Measurements from ENCODE around the gene INS. TPM values are rescaled to one million over a fixed set of nuclear protein-coding genes. Genes with fewer than 3 reads are reported as not detected.

INS gene
- total and polyA plus RNA-seq, 10 of the 15 experiments (the other 5 are each of a cell fraction or from before 2014, with no cell fraction given), result not detected

GRCh38 chr11:2122222-2122906, 38.6 kb downstream of the INS start:
- no TSS peak for BruUV-seq (replicated peaks)
- TF ChIP-seq HSF1 (IDR thresholded peaks at IDR 0.05; ENCODE audit: low read depth, low read length), result no peak
- no peak for TF ChIP-seq RELB (IDR thresholded peaks at IDR 0.05; ENCODE audit: low read depth)
- TF ChIP-seq POLR2AphosphoS2 (IDR thresholded peaks at IDR 0.05; ENCODE audit: low read depth, low read length), result no peak
- TF ChIP-seq BHLHE40 (IDR thresholded peaks at IDR 0.05; ENCODE audit: borderline replicate concordance in 1 of 2, low read depth in 2 of 2, low read length in 1 of 2), result no peak
- no peak for TF ChIP-seq PKNOX1 (IDR thresholded peaks at IDR 0.05)
- no peak for TF ChIP-seq MXI1 (IDR thresholded peaks at IDR 0.05; ENCODE audit: low read depth, low read length)
- TF ChIP-seq MEF2B (IDR thresholded peaks at IDR 0.05; ENCODE audit: partially characterized antibody, poor library complexity, severe bottlenecking), result no peak
- no peak for TF ChIP-seq SMARCA5 (IDR thresholded peaks at IDR 0.05)
- no peak for TF ChIP-seq ZNF207 (IDR thresholded peaks at IDR 0.05; ENCODE audit: borderline replicate concordance)
- TF ChIP-seq CUX1 (IDR thresholded peaks at IDR 0.05; ENCODE audit: insufficient replicate concordance, low read depth, low read length), result no peak
- no peak for TF ChIP-seq ETV6 (conservative IDR thresholded peaks at IDR 0.05 in 1 of 2, IDR thresholded peaks at IDR 0.05 in 1 of 2; ENCODE audit: borderline replicate concordance in 1 of 2, low read depth in 1 of 2)

More at GRCh38 chr11:2122222-2122906, 38.6 kb downstream of the INS start:
- Histone ChIP-seq H3K4me3 (no peak overlapping the region), H4K20me1 (ENCODE audit: control insufficient read depth, insufficient read depth) (no peaks in the 10 kb centered on the region), H3K79me2 (ENCODE audit: control insufficient read depth, insufficient read depth, low read length) (no peaks in the 10 kb centered on the region), H3K4me2 (ENCODE audit: control insufficient read depth, insufficient read depth) (no peak overlapping the region), H3K27me3 (replicated peaks in 1 of 2; ENCODE audit: control insufficient read depth in 2 of 2, insufficient read depth in 2 of 2, low read length in 1 of 2) (no peaks in the 10 kb centered on the region; a peak in 1 of 4 replicates), H3K9me3 (replicated peaks; ENCODE audit: control insufficient read depth, insufficient read depth, low read length) (no peaks in the 10 kb centered on the region), H3K9ac (ENCODE audit: control insufficient read depth, insufficient read depth, low read length) (no peak overlapping the region), H3K4me1 (ENCODE audit: control insufficient read depth, insufficient read depth, low read length) (no peaks in the 10 kb centered on the region), H2AFZ (ENCODE audit: control insufficient read depth, low read depth, low read length) (no peak overlapping the region), H3K36me3 (ENCODE audit: control insufficient read depth in 2 of 2, insufficient read depth in 2 of 2, low read length in 1 of 2) (no peaks in the 10 kb centered on the region), H3K27ac (ENCODE audit: control insufficient read depth, insufficient read depth) (no peak overlapping the region)
- FAIRE-seq (no peak), DNase-seq (ENCODE audit: low read depth, low spot score) (no peak), ATAC-seq (no peak)
- CTCF ChIA-PET, result interaction anchor here (2.7 kb wide), 1 partner anchor 29 kb away, joined by 11 read pairs; no protein-coding TSS in a partner anchor
- POLR2A ChIA-PET, result no interaction called here
- in situ Hi-C loops (cut with MboI) (no loop called here), intact Hi-C loops (cut with micrococcal nuclease; ENCODE audit: unreplicated experiment) (no loop called here)
- RAD21 ChIA-PET (ENCODE audit: unreplicated experiment), result no interaction called here
- 23% methylated on average over 19 of the region's 19 CpGs for WGBS (ENCODE audit: insufficient coverage, insufficient replicate concordance, low lambda C conversion rate, missing lambda C conversion rate)
- SMC1A ChIA-PET (ENCODE audit: uncharacterized antibody, unreplicated experiment), result no interaction called here
